Prostate gland (tissue), 2 donors: ENCODE results near the gene RFTN1.

Experiments
- CTCF ChIP-seq, 4 experiments: fragments of 200-600 bp in 2 of 4; fragments of 450-650 bp in 2 of 4; sonication (generic) in 2 of 4; IDR thresholded peaks; 1 replicate in 3 of 4; 2 replicates in 1 of 4; pipeline ENCODE4 v1.5.1; 2016 to 2019; ENCODE audit warnings: antibody characterized with exemption in 4 of 4, mild to moderate bottlenecking in 2 of 4, moderate library complexity in 2 of 4
- POLR2A ChIP-seq: fragments of 450-650 bp; IDR thresholded peaks from one replicate; pipeline ENCODE4 v1.6.1; 2016; ENCODE audit warnings: antibody characterized with exemption, mild to moderate bottlenecking
- POLR2AphosphoS5 ChIP-seq: sonication (generic); formaldehyde crosslinking; IDR thresholded peaks from one replicate; pipeline ENCODE4 v1.6.1; 2017; ENCODE audit warnings: antibody characterized with exemption

- TF ChIP-seq POLR2AphosphoS5 (no peak), CTCF (IDR thresholded peaks at IDR 0.05) (no peak), POLR2A (no peak)
Measured at GRCh38 chr3:16386561-16386960, 126.9 kb downstream of the RFTN1 start.
